GM23338 (cell line): ENCODE data around the gene KCNB1. TPM values are rescaled to one million over a fixed set of nuclear protein-coding genes. Genes with fewer than 3 reads are reported as not detected.

Experiments used
- ATAC-seq: fragments of 200-7000 bp; cut with Tn5 transposase; 3 replicates; pipeline ENCODE4 v1.9.1; 2020
- DNase-seq: peaks from one replicate; pipeline ENCODE4 v3.0.0-alpha.2; 2015; ENCODE audit warnings: low spot score
- H2AFZ ChIP-seq: fragments of 200-600 bp; sonication (generic); 2 replicates; pipeline ENCODE4 v1.8.0; 2016; ENCODE audit warnings: antibody characterized with exemption, mild to moderate bottlenecking, moderate library complexity
- H3F3A ChIP-seq: fragments of 200-600 bp; sonication (generic); replicated peaks from 2 replicates; pipeline ENCODE4 v1.8.0; 2017; ENCODE audit warnings: antibody characterized with exemption, mixed run types, low read depth
- H3K27ac ChIP-seq: fragments of 200-600 bp; sonication (generic); 2 replicates; pipeline ENCODE4 v1.6.1; 2016; ENCODE audit warnings: low read depth
- H3K27me3 ChIP-seq: fragments of 200-600 bp; sonication (generic); 2 replicates; pipeline ENCODE4 v1.8.0; 2016; ENCODE audit warnings: mild to moderate bottlenecking, mixed run types, moderate library complexity; ENCODE audit not compliant: insufficient read depth
- H3K36me3 ChIP-seq: fragments of 200-600 bp; sonication (generic); 2 replicates; pipeline ENCODE4 v1.8.0; 2016; ENCODE audit warnings: mild to moderate bottlenecking; ENCODE audit not compliant: insufficient read depth
- H3K4me1 ChIP-seq: fragments of 200-600 bp; sonication (generic); 2 replicates; pipeline ENCODE4 v1.8.0; 2016; ENCODE audit warnings: mild to moderate bottlenecking, moderate library complexity; ENCODE audit not compliant: insufficient read depth
- H3K4me2 ChIP-seq: fragments of 200-600 bp; sonication (generic); 2 replicates; pipeline ENCODE4 v1.7.1; 2017; ENCODE audit warnings: mixed run types
- H3K4me3 ChIP-seq: fragments of 200-600 bp; sonication (generic); 2 replicates; pipeline ENCODE4 v1.6.1; 2016; ENCODE audit warnings: mixed run types
- H3K79me2 ChIP-seq: fragments of 200-600 bp; sonication (generic); replicated peaks from 2 replicates; pipeline ENCODE4 v1.8.0; 2017; ENCODE audit warnings: mild to moderate bottlenecking; ENCODE audit not compliant: insufficient read depth
- H3K9me2 ChIP-seq: fragments of 200-600 bp; sonication (generic); 2 replicates; pipeline ENCODE4 v1.8.0; 2017; ENCODE audit not compliant: insufficient read depth
- H4K20me1 ChIP-seq: fragments of 200-600 bp; sonication (generic); replicated peaks from 2 replicates; pipeline ENCODE4 v1.8.0; 2017; ENCODE audit warnings: mild to moderate bottlenecking; ENCODE audit not compliant: insufficient read depth
- H3K27ac Mint-ChIP-seq: 2 replicates; pipeline ENCODE4 v1.8.0; 2020; ENCODE audit warnings: inconsistent platforms, mild to moderate bottlenecking, moderate library complexity, mixed read lengths
- H3K27me3 Mint-ChIP-seq: 3 replicates; pipeline ENCODE4 v1.8.0; 2022; ENCODE audit warnings: low read depth, mild to moderate bottlenecking, moderate library complexity, mixed read lengths, inconsistent platforms; ENCODE audit not compliant: insufficient read depth, poor library complexity
- H3K36me3 Mint-ChIP-seq: 3 replicates; pipeline ENCODE4 v1.8.0; 2021; ENCODE audit warnings: low read depth, mild to moderate bottlenecking, inconsistent platforms, moderate library complexity, mixed read lengths
- H3K4me1 Mint-ChIP-seq: 3 replicates; pipeline ENCODE4 v1.8.0; 2020; ENCODE audit warnings: mild to moderate bottlenecking, inconsistent platforms, mixed read lengths
- H3K4me3 Mint-ChIP-seq: 3 replicates; pipeline ENCODE4 v1.8.0; 2021; ENCODE audit warnings: moderate library complexity, mild to moderate bottlenecking, inconsistent platforms, mixed read lengths
- H3K9me3 Mint-ChIP-seq: 3 replicates; pipeline ENCODE4 v1.8.0; 2020; ENCODE audit warnings: moderate library complexity, mild to moderate bottlenecking, inconsistent platforms, mixed read lengths
- CREB1 ChIP-seq: fragments of 250-450 bp; sonication (Bioruptor Pico); IDR thresholded peaks from 2 replicates; pipeline ENCODE4 v1.5.0; 2020; ENCODE audit warnings: low read depth, mild to moderate bottlenecking, moderate library complexity
- CTCF ChIP-seq, 2 experiments: fragments of 200-600 bp in 1 of 2; sonication (generic) in 1 of 2; conservative IDR thresholded peaks; 2 replicates each; pipeline versions ENCODE4 v1.5.1 to v1.6.1; 2016 to 2017; ENCODE audit warnings: antibody characterized with exemption in 2 of 2, low read depth in 2 of 2, mild to moderate bottlenecking in 2 of 2, moderate library complexity in 1 of 2
- ETS1 ChIP-seq: IDR thresholded peaks from 2 replicates; pipeline ENCODE4 v1.6.1; 2016; ENCODE audit warnings: antibody characterized with exemption
- EZH2 ChIP-seq: fragments of 200-600 bp; sonication (generic); IDR thresholded peaks from one replicate; pipeline ENCODE4 v1.8.0; 2017; ENCODE audit warnings: antibody characterized with exemption, mild to moderate bottlenecking, low read depth; ENCODE audit not compliant: unreplicated experiment
- EZH2phosphoT487 ChIP-seq: fragments of 200-600 bp; sonication (generic); IDR thresholded peaks from one replicate; pipeline ENCODE4 v1.8.1; 2018; ENCODE audit warnings: antibody characterized with exemption; ENCODE audit not compliant: unreplicated experiment
- JUNB ChIP-seq: IDR thresholded peaks from one replicate; pipeline ENCODE4 v1.6.1; 2016; ENCODE audit warnings: antibody characterized with exemption; ENCODE audit not compliant: unreplicated experiment
- NANOG ChIP-seq: IDR thresholded peaks from 2 replicates; pipeline ENCODE4 v1.6.1; 2016; ENCODE audit warnings: antibody characterized with exemption, borderline replicate concordance
- POLR2AphosphoS5 ChIP-seq: IDR thresholded peaks from 2 replicates; pipeline ENCODE4 v1.6.1; 2016; ENCODE audit warnings: antibody characterized with exemption, low read depth
- REST ChIP-seq: IDR thresholded peaks from one replicate; pipeline ENCODE4 v1.6.1; 2018; ENCODE audit warnings: antibody characterized with exemption; ENCODE audit not compliant: unreplicated experiment
- ZNF114 ChIP-seq: fragments of 250-450 bp; sonication (Bioruptor Pico); IDR thresholded peaks from 2 replicates; pipeline ENCODE4 v1.5.0; 2020; ENCODE audit warnings: mild to moderate bottlenecking, moderate library complexity
- ZNF331 ChIP-seq: fragments of 250-450 bp; sonication (Bioruptor Pico); IDR thresholded peaks from 2 replicates; pipeline ENCODE4 v1.5.0; 2020; ENCODE audit warnings: low read depth, mild to moderate bottlenecking, moderate library complexity
- ZNF462 ChIP-seq: fragments of 250-450 bp; sonication (Bioruptor Pico); IDR thresholded peaks from 2 replicates; pipeline ENCODE4 v1.5.0; 2020; ENCODE audit warnings: mild to moderate bottlenecking, moderate library complexity
- polyA plus RNA-seq: library from polyadenylated mRNA; unstranded; fragments of >200 nt; fragmentation: Nextera tagmentation; extraction: Ambion mirVana; gene quantifications from 2 replicates; pipeline ENCODE4 v1.2.1, GENCODE V29; 2016
- total RNA-seq: library from RNA; depleted of rRNA; stranded (reverse); fragments of >200 nt; shearing (Covaris generic); gene quantifications from 2 replicates; pipeline ENCODE4 v1.2.3, GENCODE V29; 2014

Gene KCNB1
- total and polyA plus RNA-seq, 2 experiments from 2014 or later = 0.28 to 0.29 TPM

- Mint-ChIP-seq H3K9me3 (peaks cover 14% of the 10 kb centered on the region), H3K4me1 (peaks cover 9% of the 10 kb centered on the region), H3K27me3 (no peaks in the 10 kb centered on the region), H3K27ac (no peak overlapping the region), H3K4me3 (no peak overlapping the region), H3K36me3 (peaks cover 10% of the 10 kb centered on the region; the same call in 2 of the 3 replicates)
- Histone ChIP-seq H3K36me3 (no peaks in the 10 kb centered on the region), H3K4me3 (no peak overlapping the region), H3K9me2 (no peaks in the 10 kb centered on the region), H3K4me1 (no peaks in the 10 kb centered on the region; the same call in 1 of the 2 replicates), H3F3A (no peaks in the 10 kb centered on the region), H3K4me2 (no peak overlapping the region), H3K27me3 (no peaks in the 10 kb centered on the region), H2AFZ (no peak overlapping the region), H3K79me2 (no peaks in the 10 kb centered on the region), H4K20me1 (no peaks in the 10 kb centered on the region), H3K27ac (no peak overlapping the region)
- DNase-seq (no peak), ATAC-seq (no peak)
- TF ChIP-seq NANOG = no peak
- TF ChIP-seq POLR2AphosphoS5 = no peak
- no peak for TF ChIP-seq REST
- no peak for TF ChIP-seq ETS1
- TF ChIP-seq ZNF462 (CRISPR knock-in tag) = no peak
- no peak for TF ChIP-seq CTCF (conservative IDR thresholded peaks at IDR 0.05; ENCODE audit: low read depth in 2 of 2)
- TF ChIP-seq ZNF331 = no peak
- TF ChIP-seq ZNF114 (CRISPR knock-in tag) = no peak
- no peak for TF ChIP-seq CREB1 (CRISPR knock-in tag)
- no peak for TF ChIP-seq JUNB
- no peak for TF ChIP-seq EZH2phosphoT487
- TF ChIP-seq EZH2 = no peak
These were observed 75.8 kb downstream of the KCNB1 start for GRCh38 chr20:49406666-49407065.
